Measurements from ENCODE around the gene CCNF.

The CCNF gene

GRCh38 chr16:2462031-2462866, 33.0 kb downstream of the CCNF start:
- TF ChIP-seq, protein P1, sequence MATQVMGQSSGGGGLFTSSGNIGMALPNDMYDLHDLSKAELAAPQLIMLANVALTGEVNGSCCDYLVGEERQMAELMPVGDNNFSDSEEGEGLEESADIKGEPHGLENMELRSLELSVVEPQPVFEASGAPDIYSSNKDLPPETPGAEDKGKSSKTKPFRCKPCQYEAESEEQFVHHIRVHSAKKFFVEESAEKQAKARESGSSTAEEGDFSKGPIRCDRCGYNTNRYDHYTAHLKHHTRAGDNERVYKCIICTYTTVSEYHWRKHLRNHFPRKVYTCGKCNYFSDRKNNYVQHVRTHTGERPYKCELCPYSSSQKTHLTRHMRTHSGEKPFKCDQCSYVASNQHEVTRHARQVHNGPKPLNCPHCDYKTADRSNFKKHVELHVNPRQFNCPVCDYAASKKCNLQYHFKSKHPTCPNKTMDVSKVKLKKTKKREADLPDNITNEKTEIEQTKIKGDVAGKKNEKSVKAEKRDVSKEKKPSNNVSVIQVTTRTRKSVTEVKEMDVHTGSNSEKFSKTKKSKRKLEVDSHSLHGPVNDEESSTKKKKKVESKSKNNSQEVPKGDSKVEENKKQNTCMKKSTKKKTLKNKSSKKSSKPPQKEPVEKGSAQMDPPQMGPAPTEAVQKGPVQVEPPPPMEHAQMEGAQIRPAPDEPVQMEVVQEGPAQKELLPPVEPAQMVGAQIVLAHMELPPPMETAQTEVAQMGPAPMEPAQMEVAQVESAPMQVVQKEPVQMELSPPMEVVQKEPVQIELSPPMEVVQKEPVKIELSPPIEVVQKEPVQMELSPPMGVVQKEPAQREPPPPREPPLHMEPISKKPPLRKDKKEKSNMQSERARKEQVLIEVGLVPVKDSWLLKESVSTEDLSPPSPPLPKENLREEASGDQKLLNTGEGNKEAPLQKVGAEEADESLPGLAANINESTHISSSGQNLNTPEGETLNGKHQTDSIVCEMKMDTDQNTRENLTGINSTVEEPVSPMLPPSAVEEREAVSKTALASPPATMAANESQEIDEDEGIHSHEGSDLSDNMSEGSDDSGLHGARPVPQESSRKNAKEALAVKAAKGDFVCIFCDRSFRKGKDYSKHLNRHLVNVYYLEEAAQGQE (IDR thresholded peaks at IDR 0.05; ENCODE audit: low read depth) = no peak
- TF ChIP-seq CEBPB (IDR thresholded peaks at IDR 0.05) = no peak
- TF ChIP-seq TAF1 (IDR thresholded peaks at IDR 0.05; ENCODE audit: low read depth) = no peak
- no peak for TF ChIP-seq EGR1 (IDR thresholded peaks at IDR 0.05)
- TF ChIP-seq, protein P2, sequence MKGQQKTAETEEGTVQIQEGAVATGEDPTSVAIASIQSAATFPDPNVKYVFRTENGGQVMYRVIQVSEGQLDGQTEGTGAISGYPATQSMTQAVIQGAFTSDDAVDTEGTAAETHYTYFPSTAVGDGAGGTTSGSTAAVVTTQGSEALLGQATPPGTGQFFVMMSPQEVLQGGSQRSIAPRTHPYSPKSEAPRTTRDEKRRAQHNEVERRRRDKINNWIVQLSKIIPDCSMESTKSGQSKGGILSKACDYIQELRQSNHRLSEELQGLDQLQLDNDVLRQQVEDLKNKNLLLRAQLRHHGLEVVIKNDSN (IDR thresholded peaks at IDR 0.05) = no peak
- TF ChIP-seq NFIC (IDR thresholded peaks at IDR 0.05) = no peak
- no peak for TF ChIP-seq ZBTB7A (IDR thresholded peaks at IDR 0.05; ENCODE audit: low read depth)
- TF ChIP-seq FOXM1 (IDR thresholded peaks at IDR 0.05; ENCODE audit: borderline replicate concordance, low read depth) = no peak
- TF ChIP-seq TEAD4 (IDR thresholded peaks at IDR 0.05) = no peak
- TF ChIP-seq TCF12 (IDR thresholded peaks at IDR 0.05; ENCODE audit: low read depth) = no peak
- TF ChIP-seq MAX (IDR thresholded peaks at IDR 0.05) = no peak
- no peak for TF ChIP-seq YY1 (IDR thresholded peaks at IDR 0.05; ENCODE audit: low read depth)
- TF ChIP-seq RAD21 (IDR thresholded peaks at IDR 0.05; ENCODE audit: low read depth) = no peak
- TF ChIP-seq CREB1 (IDR thresholded peaks at IDR 0.05; ENCODE audit: low read depth) = no peak
- no peak for TF ChIP-seq EP300 (IDR thresholded peaks at IDR 0.05; ENCODE audit: borderline replicate concordance)

GRCh38 chr16:2464333-2464732, 35.1 kb downstream of the CCNF start:
- no peak for TF ChIP-seq EGR1 (IDR thresholded peaks at IDR 0.05)
- no peak for TF ChIP-seq EP300 (IDR thresholded peaks at IDR 0.05; ENCODE audit: borderline replicate concordance)
- TF ChIP-seq RAD21 (IDR thresholded peaks at IDR 0.05; ENCODE audit: low read depth) = no peak
- no peak for TF ChIP-seq YY1 (IDR thresholded peaks at IDR 0.05; ENCODE audit: low read depth)
- TF ChIP-seq, protein P1 (IDR thresholded peaks at IDR 0.05; ENCODE audit: low read depth) = no peak
- no peak for TF ChIP-seq TAF1 (IDR thresholded peaks at IDR 0.05; ENCODE audit: low read depth)
- no peak for TF ChIP-seq NFIC (IDR thresholded peaks at IDR 0.05)

DNA sequence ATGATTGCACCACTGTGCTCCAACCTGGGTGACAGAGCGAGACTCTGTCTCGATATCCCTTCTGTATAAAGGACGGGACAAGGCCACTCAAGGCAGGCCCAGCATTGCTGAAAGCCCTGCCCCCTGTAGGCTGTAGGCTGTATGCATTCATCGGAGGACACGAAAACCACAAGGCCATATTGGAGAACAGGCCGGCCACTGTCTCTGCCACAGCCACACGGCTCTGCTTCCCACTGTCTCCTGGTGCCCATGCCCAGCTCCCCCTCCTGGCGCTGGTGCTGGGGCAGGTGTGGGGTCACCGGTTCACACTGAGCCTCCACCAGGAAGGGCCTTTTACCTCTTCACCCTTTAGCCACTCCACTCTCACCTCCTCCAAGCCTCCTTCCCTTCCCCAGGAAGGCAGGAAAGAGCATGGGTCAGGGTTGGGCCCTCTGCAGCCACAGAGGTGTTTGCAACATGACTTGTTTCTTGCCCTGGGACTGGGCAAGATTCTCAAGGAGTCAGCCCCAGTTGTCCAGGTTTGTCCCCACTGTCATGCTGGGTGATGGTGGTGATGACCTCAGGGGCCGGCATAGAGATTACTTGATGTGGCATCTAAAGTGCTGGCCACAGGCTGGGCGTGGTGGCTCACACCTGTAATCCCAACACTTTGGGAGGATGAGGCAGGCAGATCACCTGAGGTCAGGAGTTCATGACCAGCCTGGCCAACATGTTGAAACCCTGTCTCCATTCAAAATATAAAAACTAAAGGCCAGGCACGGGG, 36.6 kb downstream of the CCNF start:
- TF ChIP-seq MAX (IDR thresholded peaks at IDR 0.05) (no peak), NFIC (IDR thresholded peaks at IDR 0.05) (no peak)

GRCh38 chr16:2466667-2467527, 37.6 kb downstream of the CCNF start:
- TF ChIP-seq CEBPB (IDR thresholded peaks at IDR 0.05) (no peak), ZBTB7A (IDR thresholded peaks at IDR 0.05; ENCODE audit: low read depth) (no peak)

DNA sequence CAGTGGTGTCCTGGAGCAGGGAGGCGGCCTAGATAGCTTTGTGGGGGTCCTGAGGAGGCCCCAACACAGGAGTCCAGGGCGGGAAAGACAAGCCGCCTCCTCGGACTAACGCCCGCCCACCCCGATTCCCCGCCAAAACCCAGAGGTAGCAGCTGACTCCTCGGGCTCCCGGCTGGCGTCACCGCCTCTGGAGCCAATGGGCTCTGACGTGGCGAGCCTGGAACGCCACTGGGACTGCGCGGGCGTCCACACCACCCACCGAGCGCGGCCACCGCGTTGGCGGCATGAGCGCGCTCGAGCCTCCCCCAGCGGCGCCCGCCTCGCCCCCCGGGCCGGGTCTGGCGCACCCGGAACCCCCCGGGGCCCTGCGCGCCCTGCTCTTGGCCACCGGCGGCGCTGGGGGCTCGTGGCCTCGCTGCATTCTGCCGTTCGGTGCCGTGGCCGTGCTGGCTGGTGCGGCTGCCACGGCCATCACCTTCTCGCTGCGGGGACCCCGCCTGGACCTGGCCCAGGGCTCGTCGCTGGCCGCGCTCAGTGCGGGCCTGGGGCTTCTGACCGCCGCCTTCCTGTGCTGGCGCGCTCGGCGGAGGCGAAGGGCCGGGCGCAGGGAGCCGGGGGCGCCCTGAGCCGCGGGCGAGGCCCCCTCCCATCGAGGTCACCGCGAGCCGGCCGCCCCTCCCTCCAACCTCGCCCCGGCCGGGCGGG, 38.4 kb downstream of the CCNF start:
- TF ChIP-seq NFIC (IDR thresholded peaks at IDR 0.05) (peak; percentile 6; the same call in 1 of the 2 replicates), RAD21 (IDR thresholded peaks at IDR 0.05; ENCODE audit: low read depth) (no peak), EP300 (IDR thresholded peaks at IDR 0.05; ENCODE audit: borderline replicate concordance) (no peak), CREB1 (IDR thresholded peaks at IDR 0.05; ENCODE audit: low read depth) (peak; percentile 47; the same call in 1 of the 2 replicates), MAX (IDR thresholded peaks at IDR 0.05) (peak; percentile 67; the same call in 1 of the 2 replicates), FOXM1 (IDR thresholded peaks at IDR 0.05; ENCODE audit: borderline replicate concordance, low read depth) (no peak), EGR1 (IDR thresholded peaks at IDR 0.05) (peak; percentile 45; the same call in 1 of the 2 replicates), ZBTB7A (IDR thresholded peaks at IDR 0.05; ENCODE audit: low read depth) (peak; percentile 63), CEBPB (IDR thresholded peaks at IDR 0.05) (no peak), TCF12 (IDR thresholded peaks at IDR 0.05; ENCODE audit: low read depth) (no peak), YY1 (IDR thresholded peaks at IDR 0.05; ENCODE audit: low read depth) (no peak), TAF1 (IDR thresholded peaks at IDR 0.05; ENCODE audit: low read depth) (no peak; the same call in 1 of the 2 replicates), TEAD4 (IDR thresholded peaks at IDR 0.05) (peak; percentile 8; the same call in 1 of the 2 replicates)
- TF ChIP-seq, protein P2 (IDR thresholded peaks at IDR 0.05) = no peak
- TF ChIP-seq, protein P1 (IDR thresholded peaks at IDR 0.05; ENCODE audit: low read depth) = no peak
